Measurements from ENCODE around the gene KCNE4. TPM values are rescaled to one million over a fixed set of nuclear protein-coding genes. Genes with fewer than 3 reads are reported as not detected.

KCNE4 gene
- total RNA-seq, 1 donor from 2014 or later = 23.2 TPM

DNA sequence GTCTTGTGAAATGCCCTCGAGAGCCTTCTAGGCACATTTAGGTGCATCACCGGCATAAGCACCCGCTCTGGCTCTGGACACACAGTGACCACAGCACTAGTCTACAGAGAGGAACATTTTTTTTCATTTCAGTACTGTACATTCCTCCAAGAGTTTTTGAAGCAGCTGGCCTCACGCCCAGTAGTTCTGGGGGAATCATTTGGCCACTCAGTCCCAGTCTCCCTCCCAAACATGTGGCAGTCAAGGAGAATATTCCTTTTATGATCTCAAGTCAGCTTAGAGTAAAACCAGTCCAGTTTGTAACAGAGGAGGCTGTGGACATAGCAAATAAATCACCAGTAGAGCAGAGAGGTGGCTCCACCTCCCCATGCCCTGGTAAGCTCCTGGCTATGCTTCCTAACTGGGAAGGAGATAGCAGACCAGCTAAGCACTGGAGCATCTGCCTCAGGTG lies 48.1 kb downstream of the KCNE4 start:
- no peaks in the 10 kb centered on the region for H3K27me3 Mint-ChIP-seq (ENCODE audit: low read depth)

DNA sequence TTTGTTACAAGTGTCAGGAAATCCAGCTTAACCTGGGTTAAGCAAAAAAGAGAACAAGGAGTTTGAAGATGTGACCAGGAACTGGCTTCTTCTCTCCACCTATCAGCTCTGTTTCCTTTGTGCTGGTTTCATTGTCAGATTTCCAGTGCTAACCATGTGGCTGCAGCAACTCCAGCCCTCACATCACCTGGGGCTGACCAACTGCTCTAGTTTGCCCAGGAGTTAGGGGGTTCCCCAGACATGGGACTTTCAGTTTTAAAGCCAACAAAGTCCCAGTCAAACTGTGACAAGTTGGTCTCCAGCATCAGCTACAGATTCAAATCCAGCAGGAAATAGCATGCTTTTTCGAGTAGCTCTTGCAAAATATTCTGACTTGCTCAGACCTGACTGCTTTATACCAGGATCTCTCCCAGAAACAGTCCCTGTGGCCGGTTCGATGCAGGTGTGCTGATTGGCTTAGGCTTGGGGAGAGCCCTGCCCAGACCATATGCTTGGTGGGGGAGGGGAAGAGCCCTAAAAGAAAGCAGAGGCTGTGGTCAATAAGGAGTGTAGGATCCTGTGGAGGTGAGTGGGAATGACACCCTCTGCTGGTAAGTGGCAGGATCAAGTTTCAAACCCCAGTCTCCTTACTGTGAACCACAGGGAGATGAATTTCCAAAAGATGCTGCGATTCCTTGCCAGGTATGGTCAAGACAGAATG lies 49.5 kb downstream of the KCNE4 start:
- TF ChIP-seq, protein P1, sequence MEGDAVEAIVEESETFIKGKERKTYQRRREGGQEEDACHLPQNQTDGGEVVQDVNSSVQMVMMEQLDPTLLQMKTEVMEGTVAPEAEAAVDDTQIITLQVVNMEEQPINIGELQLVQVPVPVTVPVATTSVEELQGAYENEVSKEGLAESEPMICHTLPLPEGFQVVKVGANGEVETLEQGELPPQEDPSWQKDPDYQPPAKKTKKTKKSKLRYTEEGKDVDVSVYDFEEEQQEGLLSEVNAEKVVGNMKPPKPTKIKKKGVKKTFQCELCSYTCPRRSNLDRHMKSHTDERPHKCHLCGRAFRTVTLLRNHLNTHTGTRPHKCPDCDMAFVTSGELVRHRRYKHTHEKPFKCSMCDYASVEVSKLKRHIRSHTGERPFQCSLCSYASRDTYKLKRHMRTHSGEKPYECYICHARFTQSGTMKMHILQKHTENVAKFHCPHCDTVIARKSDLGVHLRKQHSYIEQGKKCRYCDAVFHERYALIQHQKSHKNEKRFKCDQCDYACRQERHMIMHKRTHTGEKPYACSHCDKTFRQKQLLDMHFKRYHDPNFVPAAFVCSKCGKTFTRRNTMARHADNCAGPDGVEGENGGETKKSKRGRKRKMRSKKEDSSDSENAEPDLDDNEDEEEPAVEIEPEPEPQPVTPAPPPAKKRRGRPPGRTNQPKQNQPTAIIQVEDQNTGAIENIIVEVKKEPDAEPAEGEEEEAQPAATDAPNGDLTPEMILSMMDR (IDR thresholded peaks at IDR 0.05) = peak; percentile 64
- DNase-seq (ENCODE audit: low spot score) = no peak
- H3K4me3 Mint-ChIP-seq (ENCODE audit: unreplicated experiment) = no peak overlapping the region
- H3K4me1 Mint-ChIP-seq (ENCODE audit: low read depth) = peaks cover 49% of the 10 kb centered on the region
- H3K27me3 Mint-ChIP-seq (ENCODE audit: low read depth) = no peaks in the 10 kb centered on the region
- no peaks in the 10 kb centered on the region for H3K36me3 Mint-ChIP-seq (ENCODE audit: low read depth)
- H3K9me3 Mint-ChIP-seq (ENCODE audit: low read depth) = no peaks in the 10 kb centered on the region
- H3K27ac Mint-ChIP-seq (ENCODE audit: unreplicated experiment) = peak overlapping the region; percentile 87

More for the DNA sequence above, 48.1 kb downstream of the KCNE4 start:
- DNase-seq (ENCODE audit: low spot score) = no peak
- Mint-ChIP-seq H3K9me3 (ENCODE audit: low read depth) (no peaks in the 10 kb centered on the region), H3K36me3 (ENCODE audit: low read depth) (no peaks in the 10 kb centered on the region), H3K4me1 (ENCODE audit: low read depth) (peaks cover 56% of the 10 kb centered on the region), H3K27ac (ENCODE audit: unreplicated experiment) (peak overlapping the region; percentile 57), H3K4me3 (ENCODE audit: unreplicated experiment) (no peak overlapping the region)
- TF ChIP-seq, protein P1 (IDR thresholded peaks at IDR 0.05) = peak; percentile 57

DNA sequence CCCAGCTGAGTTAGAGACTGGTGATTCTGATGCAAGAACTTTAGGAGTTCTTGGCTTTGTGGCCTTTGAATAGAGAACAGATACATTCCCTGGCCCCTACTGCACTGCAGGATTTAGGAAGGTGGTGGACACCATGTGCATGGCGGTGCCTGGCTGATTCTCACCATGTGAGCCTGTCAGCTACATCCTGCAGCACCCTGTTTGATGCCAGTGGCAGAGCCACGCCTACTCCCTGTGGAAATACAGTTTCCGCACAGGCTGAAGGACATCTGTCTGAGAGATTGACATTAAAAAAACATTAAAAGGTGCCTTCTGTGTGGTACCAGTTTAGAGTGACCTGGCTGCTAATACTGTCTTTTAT lies 50.0 kb downstream of the KCNE4 start:
- Mint-ChIP-seq H3K27me3 (ENCODE audit: low read depth) (no peaks in the 10 kb centered on the region), H3K4me1 (ENCODE audit: low read depth) (peaks cover 45% of the 10 kb centered on the region), H3K4me3 (ENCODE audit: unreplicated experiment) (no peak overlapping the region), H3K27ac (ENCODE audit: unreplicated experiment) (peak overlapping the region; percentile 87), H3K9me3 (ENCODE audit: low read depth) (no peaks in the 10 kb centered on the region), H3K36me3 (ENCODE audit: low read depth) (no peaks in the 10 kb centered on the region)
- TF ChIP-seq, protein P1 (IDR thresholded peaks at IDR 0.05) = peak; percentile 31
- no peak for DNase-seq (ENCODE audit: low spot score)

DNA sequence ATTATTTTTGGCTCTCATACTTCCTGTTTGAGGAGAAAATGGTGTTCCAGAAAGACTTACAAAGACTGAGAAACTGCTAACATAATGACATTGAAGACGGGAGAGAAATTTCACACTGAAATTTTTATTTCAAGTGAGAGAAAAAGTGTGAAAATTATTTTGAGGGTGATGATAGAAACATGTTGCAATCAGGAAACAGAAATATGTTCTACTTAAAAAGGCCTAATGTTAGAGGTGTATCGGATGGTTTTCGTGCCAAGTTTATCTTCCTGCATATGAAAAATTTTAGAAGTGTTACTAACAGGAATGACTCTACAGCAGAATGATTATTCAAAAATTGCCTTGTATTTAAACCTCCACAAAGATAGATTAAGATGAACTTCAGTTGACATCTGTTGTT lies 50.5 kb downstream of the KCNE4 start:
- Mint-ChIP-seq H3K4me1 (ENCODE audit: low read depth) (peaks cover 43% of the 10 kb centered on the region), H3K4me3 (ENCODE audit: unreplicated experiment) (no peak overlapping the region), H3K9me3 (ENCODE audit: low read depth) (no peaks in the 10 kb centered on the region), H3K36me3 (ENCODE audit: low read depth) (no peaks in the 10 kb centered on the region), H3K27me3 (ENCODE audit: low read depth) (no peaks in the 10 kb centered on the region), H3K27ac (ENCODE audit: unreplicated experiment) (peak overlapping the region; percentile 87)
- DNase-seq (ENCODE audit: low spot score) = no peak
- TF ChIP-seq, protein P1 (IDR thresholded peaks at IDR 0.05) = no peak

DNA sequence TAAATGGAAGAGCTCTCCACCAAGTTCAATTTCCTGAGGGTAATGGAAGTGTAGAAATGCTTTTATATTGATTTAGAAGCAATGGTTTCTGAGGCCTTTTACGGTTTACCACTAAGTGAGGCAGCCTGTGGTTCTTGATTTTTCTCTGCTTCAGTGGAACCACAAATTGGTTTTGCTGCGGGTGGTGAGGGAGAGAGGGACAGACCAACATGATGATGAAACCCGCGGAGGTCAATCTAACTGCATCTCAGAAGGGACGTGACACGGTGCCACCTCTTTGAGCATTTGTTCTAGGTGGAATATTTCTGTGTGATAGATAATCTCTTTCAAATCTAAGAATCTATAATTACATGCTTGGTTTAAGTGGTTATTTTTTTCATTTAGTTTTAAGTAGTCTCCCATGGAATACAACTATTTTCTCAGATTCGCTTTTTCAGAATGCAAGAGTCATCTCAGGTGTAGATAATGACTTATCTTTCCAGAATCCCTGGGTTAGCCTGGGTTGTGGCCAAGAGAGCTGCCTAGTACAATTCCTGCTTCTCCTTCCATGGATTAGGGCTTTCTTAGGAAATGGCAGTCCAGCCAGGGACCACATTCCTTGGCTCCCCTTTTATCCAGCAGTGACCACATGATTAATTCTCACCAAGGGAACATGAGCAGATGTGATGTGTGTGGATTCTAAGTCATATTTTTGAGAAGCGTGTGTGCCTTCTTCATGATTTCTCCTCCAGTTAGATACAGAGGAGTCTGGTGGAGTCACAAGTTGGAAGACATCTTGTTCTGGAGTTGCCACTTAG lies 52.5 kb downstream of the KCNE4 start:
- no peak for DNase-seq (ENCODE audit: low spot score)
- Mint-ChIP-seq H3K27ac (ENCODE audit: unreplicated experiment) (no peak overlapping the region), H3K4me1 (ENCODE audit: low read depth) (peaks cover 53% of the 10 kb centered on the region), H3K27me3 (ENCODE audit: low read depth) (no peaks in the 10 kb centered on the region), H3K4me3 (ENCODE audit: unreplicated experiment) (no peak overlapping the region), H3K9me3 (ENCODE audit: low read depth) (no peaks in the 10 kb centered on the region), H3K36me3 (ENCODE audit: low read depth) (no peaks in the 10 kb centered on the region)
- TF ChIP-seq, protein P1 (IDR thresholded peaks at IDR 0.05) = no peak

Other genes starting within 250 kb of the KCNE4 start
- 88.4 to 115 TPM (median 107 TPM) in 3 replicates for gene ACSL3, start 191.2 kb upstream of the KCNE4 start, total RNA-seq